MCF 10A (cell line): Measurements from ENCODE around the gene DNAJC28. TPM values are rescaled to one million over a fixed set of nuclear protein-coding genes. Genes with fewer than 3 reads are reported as not detected.

Experiments
- BruUV-seq: library from RNA; stranded (reverse); fragments of 400-500 nt; replicated peaks from 2 replicates; lab custom pipeline; 2021; lab: Mats Ljungman, UMichigan
- CTCF ChIA-PET: fragments of 300-600 bp; sonication (Branson Sonifier 250); formaldehyde crosslinking; extraction: SDS; loops from one replicate; lab custom pipeline; 2021; ENCODE audit warnings: antibody characterized with exemption, inconsistent platforms; lab: Yijun Ruan, JAX
- POLR2A ChIA-PET: fragments of 300-600, 350-650 bp; sonication (Branson Sonifier 250); formaldehyde crosslinking; extraction: SDS; loops from one replicate; lab custom pipeline; 2020; ENCODE audit warnings: antibody characterized with exemption, inconsistent platforms; lab: Yijun Ruan, JAX
- DNase-seq: peaks from one replicate; pipeline ENCODE4 v3.0.0-alpha.2; 2018; ENCODE audit not compliant: unreplicated experiment
- H3K27ac Mint-ChIP-seq: one replicate; pipeline ENCODE4 v1.8.0; 2022; ENCODE audit warnings: mild to moderate bottlenecking, low read depth, mixed read lengths; ENCODE audit not compliant: unreplicated experiment
- H3K27me3 Mint-ChIP-seq: one replicate; pipeline ENCODE4 v1.8.0; 2022; ENCODE audit warnings: mixed read lengths; ENCODE audit not compliant: insufficient read depth, unreplicated experiment
- H3K36me3 Mint-ChIP-seq: one replicate; pipeline ENCODE4 v1.8.0; 2022; ENCODE audit warnings: mild to moderate bottlenecking, moderate library complexity, mixed read lengths; ENCODE audit not compliant: insufficient read depth, unreplicated experiment
- H3K4me1 Mint-ChIP-seq: one replicate; pipeline ENCODE4 v1.8.0; 2022; ENCODE audit warnings: mixed read lengths; ENCODE audit not compliant: insufficient read depth, unreplicated experiment
- H3K4me3 Mint-ChIP-seq: one replicate; pipeline ENCODE4 v1.8.0; 2022; ENCODE audit warnings: mild to moderate bottlenecking, moderate library complexity, mixed read lengths; ENCODE audit not compliant: unreplicated experiment
- H3K9me3 Mint-ChIP-seq: one replicate; pipeline ENCODE4 v1.8.0; 2022; ENCODE audit warnings: mixed read lengths; ENCODE audit not compliant: unreplicated experiment
- intact Hi-C: fragments of 100-400 bp; cut with micrococcal nuclease; formaldehyde crosslinking; loops from 2 replicates; pipeline ENCODE4 v1.14.1; 2022
- total RNA-seq: library from RNA; stranded (reverse); gene quantifications from 2 replicates; pipeline ENCODE4 v1.2.3, GENCODE V29; 2022
- TF ChIP-seq, protein P1 (sequence below): fragments of 200-600 bp; IDR thresholded peaks from one replicate; pipeline ENCODE4 v1.8.0; 2022; ENCODE audit warnings: antibody characterized with exemption, mild to moderate bottlenecking; ENCODE audit not compliant: unreplicated experiment

Gene DNAJC28
- total RNA-seq, 1 experiment from 2014 or later, result 0.28 TPM

DNA sequence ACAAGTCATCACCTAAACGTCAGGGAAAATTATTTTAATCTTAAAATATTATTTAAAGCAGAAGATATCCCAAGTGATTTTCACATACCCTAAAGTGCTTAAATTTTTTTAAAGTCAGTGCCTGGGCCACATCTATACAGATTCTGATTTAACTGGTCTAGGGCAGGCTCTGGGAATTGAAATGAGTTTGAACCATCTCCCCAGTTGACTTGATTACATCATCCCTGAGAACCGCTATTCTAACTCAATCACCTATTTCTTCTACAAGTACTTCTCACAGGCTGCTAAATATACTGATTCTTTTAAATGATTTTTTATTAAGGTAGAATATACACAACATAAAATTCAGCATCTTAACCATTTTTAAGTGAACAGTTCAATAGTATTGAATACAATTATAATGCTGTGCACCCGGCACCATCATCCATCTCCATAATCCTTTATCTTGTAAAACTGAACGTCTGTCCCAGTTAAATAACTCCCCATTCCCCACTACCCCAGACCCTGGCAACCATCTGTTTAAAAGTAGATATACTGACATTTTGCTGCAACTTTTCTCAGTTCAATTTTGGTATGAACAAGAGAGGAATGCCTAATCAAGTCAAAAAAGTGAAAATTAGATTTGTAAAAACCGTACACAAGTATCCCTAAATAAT is 30.9 kb upstream of the DNAJC28 start:
- Mint-ChIP-seq H3K36me3 (peaks cover 98% of the 10 kb centered on the region), H3K27ac (no peak overlapping the region), H3K9me3 (no peaks in the 10 kb centered on the region), H3K4me1 (no peaks in the 10 kb centered on the region), H3K27me3 (no peaks in the 10 kb centered on the region), H3K4me3 (no peak overlapping the region)
- DNase-seq, result no peak
- TF ChIP-seq, protein P1, sequence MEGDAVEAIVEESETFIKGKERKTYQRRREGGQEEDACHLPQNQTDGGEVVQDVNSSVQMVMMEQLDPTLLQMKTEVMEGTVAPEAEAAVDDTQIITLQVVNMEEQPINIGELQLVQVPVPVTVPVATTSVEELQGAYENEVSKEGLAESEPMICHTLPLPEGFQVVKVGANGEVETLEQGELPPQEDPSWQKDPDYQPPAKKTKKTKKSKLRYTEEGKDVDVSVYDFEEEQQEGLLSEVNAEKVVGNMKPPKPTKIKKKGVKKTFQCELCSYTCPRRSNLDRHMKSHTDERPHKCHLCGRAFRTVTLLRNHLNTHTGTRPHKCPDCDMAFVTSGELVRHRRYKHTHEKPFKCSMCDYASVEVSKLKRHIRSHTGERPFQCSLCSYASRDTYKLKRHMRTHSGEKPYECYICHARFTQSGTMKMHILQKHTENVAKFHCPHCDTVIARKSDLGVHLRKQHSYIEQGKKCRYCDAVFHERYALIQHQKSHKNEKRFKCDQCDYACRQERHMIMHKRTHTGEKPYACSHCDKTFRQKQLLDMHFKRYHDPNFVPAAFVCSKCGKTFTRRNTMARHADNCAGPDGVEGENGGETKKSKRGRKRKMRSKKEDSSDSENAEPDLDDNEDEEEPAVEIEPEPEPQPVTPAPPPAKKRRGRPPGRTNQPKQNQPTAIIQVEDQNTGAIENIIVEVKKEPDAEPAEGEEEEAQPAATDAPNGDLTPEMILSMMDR, result no peak
- CTCF ChIA-PET, result no interaction called here
- POLR2A ChIA-PET, result interaction anchor here (0.7 to 1.0 kb wide), 2 partner anchors 22 to 447 kb away, joined by 3 to 4 read pairs; no protein-coding TSS in a partner anchor
- intact Hi-C loops, result no loop called here
- no TSS peak for BruUV-seq

DNA sequence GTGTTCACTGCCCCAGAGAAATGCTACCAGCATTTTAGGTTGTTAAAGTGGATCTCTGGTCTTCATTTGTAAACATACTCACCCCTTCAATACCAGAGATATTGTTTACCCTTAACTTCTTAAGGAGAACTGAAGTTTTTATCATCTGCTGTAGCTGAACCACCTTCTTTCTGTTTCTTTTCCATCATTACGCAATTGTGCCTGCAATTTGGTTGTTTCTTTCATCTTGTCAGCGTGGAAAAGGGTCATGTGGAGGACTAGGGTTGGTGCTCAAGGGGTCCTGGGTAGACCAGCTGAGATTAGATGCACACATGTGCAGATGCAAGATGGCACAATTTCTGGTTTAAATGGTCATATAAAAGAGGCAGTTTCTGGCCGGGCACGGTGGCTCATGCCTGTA is 27.4 kb upstream of the DNAJC28 start:
- Mint-ChIP-seq H3K4me1 (peaks cover 6% of the 10 kb centered on the region), H3K4me3 (no peak overlapping the region), H3K27ac (no peak overlapping the region), H3K27me3 (no peaks in the 10 kb centered on the region), H3K9me3 (no peaks in the 10 kb centered on the region), H3K36me3 (peaks cover 99% of the 10 kb centered on the region)
- CTCF ChIA-PET, result interaction anchor here (0.7 to 1.0 kb wide), 2 partner anchors 87 to 376 kb away, joined by 4 read pairs; no protein-coding TSS in a partner anchor
- intact Hi-C loops, result no loop called here
- no peak for DNase-seq
- POLR2A ChIA-PET, result interaction anchor here (1.1 kb wide), 1 partner anchor 17 kb away, joined by 3 read pairs; no protein-coding TSS in a partner anchor
- no TSS peak for BruUV-seq
- TF ChIP-seq, protein P1, result no peak

DNA sequence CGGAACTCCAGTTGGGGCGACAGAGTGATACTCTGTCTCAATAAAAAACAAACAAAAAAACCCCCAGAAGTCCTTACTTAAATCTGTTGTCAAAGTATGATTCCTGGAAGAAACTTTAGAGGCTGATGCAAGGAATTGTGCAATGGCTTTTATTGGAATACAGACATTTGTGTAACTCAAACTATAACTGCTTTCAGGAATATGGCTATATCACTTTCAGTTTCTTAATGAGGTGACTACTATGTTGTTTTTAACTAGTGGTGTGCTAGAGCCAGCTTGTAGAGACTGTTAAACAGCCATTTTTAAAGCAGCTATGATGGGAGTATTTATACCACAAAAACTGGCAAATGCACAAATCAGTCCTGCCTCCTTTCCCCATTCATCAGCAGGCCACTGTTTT is 22.7 kb upstream of the DNAJC28 start:
- Mint-ChIP-seq H3K36me3 (peaks cover 99% of the 10 kb centered on the region), H3K4me3 (no peak overlapping the region), H3K27ac (no peak overlapping the region), H3K4me1 (peaks cover 6% of the 10 kb centered on the region), H3K9me3 (no peaks in the 10 kb centered on the region), H3K27me3 (no peaks in the 10 kb centered on the region)
- TF ChIP-seq, protein P1, result no peak
- CTCF ChIA-PET, result interaction anchor here (0.6 kb wide), 1 partner anchor 113 kb away, joined by 4 read pairs; no protein-coding TSS in a partner anchor
- no TSS peak for BruUV-seq
- peak; percentile 16 for DNase-seq
- intact Hi-C loops, result no loop called here
- POLR2A ChIA-PET, result interaction anchor here (0.6 to 1.8 kb wide), 5 partner anchors 8 to 52 kb away, joined by 3 to 6 read pairs (median 5); partner anchors contain the start of genes GART and SON

DNA sequence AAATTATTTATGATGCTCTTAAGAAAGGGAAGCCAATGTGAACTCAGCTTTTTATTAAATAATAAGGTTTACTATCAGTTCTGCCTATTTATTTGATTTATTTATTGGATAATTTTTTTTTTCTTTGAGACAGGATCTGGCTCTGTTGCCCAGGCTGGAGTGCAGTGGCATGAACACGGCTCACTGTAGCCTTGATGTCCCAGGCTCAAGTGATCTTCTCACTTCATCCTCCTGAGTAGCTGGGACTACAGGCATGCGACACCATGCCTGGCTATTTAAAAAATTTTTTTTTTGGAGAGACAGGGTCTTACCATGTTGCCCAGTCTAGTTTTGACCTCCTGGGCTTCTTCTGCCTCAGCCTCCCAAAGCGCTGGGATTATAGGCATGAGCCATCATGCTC is 21.0 kb upstream of the DNAJC28 start:
- TF ChIP-seq, protein P1, result no peak
- H3K27me3 Mint-ChIP-seq, result no peaks in the 10 kb centered on the region
- peaks cover 6% of the 10 kb centered on the region for H3K4me1 Mint-ChIP-seq
- no peak for DNase-seq
- H3K4me3 Mint-ChIP-seq, result no peak overlapping the region
- ChIA-PET POLR2A (no interaction called here), CTCF (interaction anchor here (1.0 kb wide), 1 partner anchor 34 kb away, joined by 3 read pairs; no protein-coding TSS in a partner anchor)
- peaks cover 99% of the 10 kb centered on the region for H3K36me3 Mint-ChIP-seq
- BruUV-seq, result no TSS peak
- no peak overlapping the region for H3K27ac Mint-ChIP-seq
- no peaks in the 10 kb centered on the region for H3K9me3 Mint-ChIP-seq
- intact Hi-C loops, result no loop called here
